Muscle layer of duodenum (tissue), 2 donors: ENCODE results near the gene KSR2.

Experiments
- H3K27ac ChIP-seq: one replicate; pipeline ENCODE4 v1.7.0; 2013; ENCODE audit warnings: mild to moderate bottlenecking, low read length
- H3K27me3 ChIP-seq: one replicate; pipeline ENCODE4 v1.7.0; 2013; ENCODE audit warnings: low read depth, mild to moderate bottlenecking, control low read depth, low read length
- H3K36me3 ChIP-seq, 2 donors: one replicate each; pipeline ENCODE4 v1.7.0; 2013; ENCODE audit warnings: low read length in 2 of 2, control low read depth in 1 of 2, mild to moderate bottlenecking in 1 of 2; ENCODE audit not compliant: insufficient read depth in 2 of 2, control insufficient read depth in 1 of 2
- H3K4me1 ChIP-seq, 2 donors: one replicate each; pipeline ENCODE4 v1.7.0; 2013; ENCODE audit warnings: low read length in 2 of 2, mild to moderate bottlenecking in 2 of 2, control low read depth in 1 of 2, moderate library complexity in 1 of 2; ENCODE audit not compliant: insufficient read depth in 2 of 2, control insufficient read depth in 1 of 2
- H3K4me3 ChIP-seq, 2 donors: one replicate each; pipeline ENCODE4 v1.7.0; 2013; ENCODE audit warnings: low read length in 2 of 2, low read depth in 1 of 2, mild to moderate bottlenecking in 1 of 2
- H3K9me3 ChIP-seq, 2 donors: one replicate each; pipeline ENCODE4 v1.7.0; 2013; ENCODE audit warnings: low read length in 2 of 2, control low read depth in 1 of 2, mild to moderate bottlenecking in 1 of 2; ENCODE audit not compliant: control insufficient read depth in 1 of 2
- donor health status: healthy.

The KSR2 gene

GRCh38 chr12:117854339-117855012 lies 114.3 kb downstream of the KSR2 start:
- Histone ChIP-seq H3K36me3 (no peaks in the 10 kb centered on the region), H3K27me3 (no peaks in the 10 kb centered on the region), H3K27ac (no peak overlapping the region), H3K4me3 (no peak overlapping the region), H3K4me1 (no peaks in the 10 kb centered on the region), H3K9me3 (peaks cover 3 to 5% of the 10 kb centered on the region in 2 donors)

GRCh38 chr12:117853600-117853999 lies 115.2 kb downstream of the KSR2 start:
- Histone ChIP-seq H3K36me3 (no peaks in the 10 kb centered on the region), H3K27ac (no peak overlapping the region), H3K4me3 (no peak overlapping the region), H3K4me1 (no peaks in the 10 kb centered on the region), H3K27me3 (peaks cover 1% of the 10 kb centered on the region), H3K9me3 (peaks cover 3 to 5% of the 10 kb centered on the region in 2 donors)

GRCh38 chr12:117850048-117850447 lies 118.7 kb downstream of the KSR2 start:
- peaks cover 3 to 5% of the 10 kb centered on the region in 2 donors for H3K9me3 ChIP-seq
- no peaks in the 10 kb centered on the region for H3K36me3 ChIP-seq
- no peaks in the 10 kb centered on the region for H3K4me1 ChIP-seq
- no peak overlapping the region for H3K4me3 ChIP-seq
- H3K27ac ChIP-seq, result no peak overlapping the region
- peaks cover 4% of the 10 kb centered on the region for H3K27me3 ChIP-seq

- Histone ChIP-seq H3K36me3 (no peaks in the 10 kb centered on the region), H3K4me3 (no peak overlapping the region), H3K27me3 (peaks cover 4% of the 10 kb centered on the region)
These were observed 121.4 kb downstream of the KSR2 start for GRCh38 chr12:117847371-117847770.

GRCh38 chr12:117845271-117845904 lies 123.4 kb downstream of the KSR2 start:
- H3K27ac ChIP-seq, result no peak overlapping the region
- H3K4me3 ChIP-seq, result no peak overlapping the region
- H3K9me3 ChIP-seq, result peaks cover 0 to 12% of the 10 kb centered on the region in 2 donors
- H3K4me1 ChIP-seq, result no peaks in the 10 kb centered on the region
- no peaks in the 10 kb centered on the region for H3K36me3 ChIP-seq
- peaks cover 4% of the 10 kb centered on the region for H3K27me3 ChIP-seq

More at GRCh38 chr12:117847371-117847770, 121.4 kb downstream of the KSR2 start:
- no peak overlapping the region for H3K27ac ChIP-seq
- H3K9me3 ChIP-seq, result peaks cover 0 to 12% of the 10 kb centered on the region in 2 donors
- no peaks in the 10 kb centered on the region for H3K4me1 ChIP-seq

DNA sequence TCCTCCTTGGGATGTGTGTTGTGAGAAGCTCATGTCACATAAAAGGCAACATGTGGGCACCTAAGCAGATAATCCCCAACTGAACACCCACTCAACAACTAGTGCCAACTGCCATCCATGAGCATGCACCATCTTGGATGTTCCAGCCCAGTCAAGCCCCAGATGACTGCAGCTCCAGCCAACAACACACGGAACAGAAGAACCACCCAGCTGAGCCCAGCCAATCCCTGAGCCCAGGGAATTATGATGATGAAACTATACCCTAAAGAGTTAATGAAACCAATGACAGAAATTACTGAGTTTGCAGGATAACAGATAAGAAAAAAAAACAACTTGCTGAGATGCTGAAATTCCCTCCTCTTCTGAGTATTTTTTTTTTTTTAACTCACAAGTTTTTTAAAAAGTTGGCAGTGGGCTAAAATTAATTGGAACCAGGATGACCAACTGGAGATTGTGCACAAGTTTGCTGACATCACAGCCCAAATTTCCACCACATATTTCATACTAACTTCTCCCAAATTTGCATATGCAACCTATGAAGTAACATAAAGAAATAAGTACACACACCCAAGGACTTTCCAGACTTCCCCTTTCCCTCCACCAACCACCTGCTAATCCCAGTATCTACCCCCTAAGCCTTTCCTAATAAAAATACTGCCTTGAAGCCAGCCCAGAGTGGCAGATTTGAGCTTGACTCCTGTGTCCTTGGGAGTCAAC lies 124.5 kb downstream of the KSR2 start:
- Histone ChIP-seq H3K36me3 (no peaks in the 10 kb centered on the region), H3K27me3 (peaks cover 4% of the 10 kb centered on the region), H3K27ac (no peak overlapping the region), H3K9me3 (peaks cover 0 to 12% of the 10 kb centered on the region in 2 donors), H3K4me3 (no peak overlapping the region), H3K4me1 (no peaks in the 10 kb centered on the region)

DNA sequence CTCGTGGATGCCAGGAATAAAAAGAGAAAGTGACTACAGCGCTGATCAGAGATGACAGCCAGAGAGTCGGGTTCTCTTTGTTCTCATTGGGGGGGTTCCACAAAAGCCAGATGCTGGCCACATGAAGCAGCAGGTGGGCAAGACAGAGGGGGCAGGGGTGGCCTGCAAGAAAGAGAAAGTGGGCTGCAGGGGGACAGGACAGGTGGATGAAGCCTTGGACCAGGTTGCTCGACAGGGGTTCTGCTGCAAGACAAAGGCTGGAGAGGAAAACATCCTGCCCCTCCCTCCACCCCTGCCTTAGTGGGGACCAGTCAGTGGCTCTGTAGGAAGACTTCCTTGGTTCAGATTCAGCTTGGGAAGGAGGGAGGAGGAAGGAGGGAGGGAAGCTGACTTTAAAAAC lies 126.2 kb downstream of the KSR2 start:
- H3K36me3 ChIP-seq, result no peaks in the 10 kb centered on the region
- no peaks in the 10 kb centered on the region for H3K4me1 ChIP-seq
- H3K27ac ChIP-seq, result no peak overlapping the region
- no peaks in the 10 kb centered on the region for H3K27me3 ChIP-seq
- H3K9me3 ChIP-seq, result peaks cover 0 to 12% of the 10 kb centered on the region in 2 donors
- H3K4me3 ChIP-seq, result no peak overlapping the region

GRCh38 chr12:117842220-117842619 lies 126.6 kb downstream of the KSR2 start:
- Histone ChIP-seq H3K36me3 (no peaks in the 10 kb centered on the region), H3K4me3 (no peak overlapping the region), H3K4me1 (no peaks in the 10 kb centered on the region), H3K9me3 (peaks cover 0 to 12% of the 10 kb centered on the region in 2 donors), H3K27ac (no peak overlapping the region), H3K27me3 (no peaks in the 10 kb centered on the region)

DNA sequence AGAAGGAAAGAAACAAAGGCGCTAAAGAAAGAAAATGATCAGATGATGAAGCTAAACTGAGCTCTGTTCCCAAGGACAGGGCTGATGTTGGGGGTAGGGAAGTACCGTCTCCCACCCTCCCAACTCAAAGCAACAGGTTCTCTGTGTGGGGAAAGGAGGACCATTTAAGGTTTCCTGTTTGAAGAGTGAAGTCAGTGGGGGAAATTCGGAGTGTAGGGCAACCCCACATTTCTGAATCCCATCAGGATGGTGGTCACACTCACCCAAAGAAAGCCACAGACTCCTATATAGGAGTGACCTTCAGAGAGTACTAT lies 131.1 kb downstream of the KSR2 start:
- Histone ChIP-seq H3K36me3 (no peaks in the 10 kb centered on the region), H3K4me1 (no peaks in the 10 kb centered on the region), H3K27ac (no peak overlapping the region), H3K27me3 (no peaks in the 10 kb centered on the region), H3K4me3 (no peak overlapping the region), H3K9me3 (no peaks in the 10 kb centered on the region)

GRCh38 chr12:117836999-117837736 lies 131.6 kb downstream of the KSR2 start:
- no peak overlapping the region for H3K27ac ChIP-seq
- H3K4me3 ChIP-seq, result no peak overlapping the region
- no peaks in the 10 kb centered on the region for H3K27me3 ChIP-seq

GRCh38 chr12:117836476-117836875 lies 132.3 kb downstream of the KSR2 start:
- Histone ChIP-seq H3K4me3 (no peak overlapping the region), H3K27me3 (no peaks in the 10 kb centered on the region), H3K4me1 (no peaks in the 10 kb centered on the region), H3K27ac (no peak overlapping the region), H3K36me3 (no peaks in the 10 kb centered on the region), H3K9me3 (no peaks in the 10 kb centered on the region)

More at GRCh38 chr12:117836999-117837736, 131.6 kb downstream of the KSR2 start:
- Histone ChIP-seq H3K4me1 (no peaks in the 10 kb centered on the region), H3K36me3 (no peaks in the 10 kb centered on the region), H3K9me3 (no peaks in the 10 kb centered on the region)
